ENCODE results near the gene EPN3.

The EPN3 gene

GRCh38 chr17:50536683-50537646 is 4.4 kb downstream of the EPN3 start:
- DNase-seq, result no peak

GRCh38 chr17:50537721-50538548 is 5.4 kb downstream of the EPN3 start:
- DNase-seq, result no peak

- no peak for DNase-seq
These were observed 6.2 kb downstream of the EPN3 start for GRCh38 chr17:50538549-50539410.

GRCh38 chr17:50539762-50540559 is 7.4 kb downstream of the EPN3 start:
- DNase-seq, result no peak

- DNase-seq, result no peak
These were observed 8.2 kb downstream of the EPN3 start for GRCh38 chr17:50540560-50541401.

- DNase-seq, result no peak
These were observed 8.8 kb downstream of the EPN3 start for GRCh38 chr17:50541402-50541715.

GRCh38 chr17:50541716-50542688 is 9.5 kb downstream of the EPN3 start:
- peak; percentile 79 for DNase-seq

- DNase-seq, result no peak
These were observed 10.6 kb downstream of the EPN3 start for GRCh38 chr17:50542795-50543774.

GRCh38 chr17:50544516-50544915 is 12.0 kb downstream of the EPN3 start:
- no peak for DNase-seq

GRCh38 chr17:50545311-50545710 is 12.8 kb downstream of the EPN3 start:
- DNase-seq, result no peak

GRCh38 chr17:50546701-50547034 is 14.1 kb downstream of the EPN3 start:
- no peak for DNase-seq

GRCh38 chr17:50547035-50547735 is 14.7 kb downstream of the EPN3 start, which contains the start of gene SPATA20:
Gene SPATA20 (plus strand): TSS chr17:50547174. CDS start chr17:50547209, 35 bp downstream.
- peak; percentile 88 for DNase-seq

GRCh38 chr17:50547736-50548083 is 15.2 kb downstream of the EPN3 start:
- no peak for DNase-seq

GRCh38 chr17:50548831-50549230 is 16.3 kb downstream of the EPN3 start:
- no peak for DNase-seq

GRCh38 chr17:50549256-50549941 is 16.9 kb downstream of the EPN3 start:
- DNase-seq, result no peak

- DNase-seq, result no peak
These were observed 17.4 kb downstream of the EPN3 start for GRCh38 chr17:50549969-50550368.

- DNase-seq, result no peak
These were observed 18.3 kb downstream of the EPN3 start for GRCh38 chr17:50550661-50551432.
